ENCODE data around the gene IQGAP1.

GRCh38 chr15:90422043-90422442 is 34.0 kb downstream of the IQGAP1 start:
- no peak for TF ChIP-seq E4F1 (CRISPR knock-in tag; IDR thresholded peaks at IDR 0.05; ENCODE audit: borderline replicate concordance)
- no peak for TF ChIP-seq SREBF1 (IDR thresholded peaks at IDR 0.05; ENCODE audit: borderline replicate concordance, low read depth, low read length)
- TF ChIP-seq CEBPB (tag; IDR thresholded peaks at IDR 0.05) = no peak
- no peak for TF ChIP-seq ZBTB17 (CRISPR knock-in tag; IDR thresholded peaks at IDR 0.05)
- TF ChIP-seq ERF (CRISPR knock-in tag; IDR thresholded peaks at IDR 0.05) = no peak
- no peak for TF ChIP-seq KAT7 (CRISPR knock-in tag; IDR thresholded peaks at IDR 0.05; ENCODE audit: borderline replicate concordance)
